ENCODE data around the gene TFDP2.

DNA sequence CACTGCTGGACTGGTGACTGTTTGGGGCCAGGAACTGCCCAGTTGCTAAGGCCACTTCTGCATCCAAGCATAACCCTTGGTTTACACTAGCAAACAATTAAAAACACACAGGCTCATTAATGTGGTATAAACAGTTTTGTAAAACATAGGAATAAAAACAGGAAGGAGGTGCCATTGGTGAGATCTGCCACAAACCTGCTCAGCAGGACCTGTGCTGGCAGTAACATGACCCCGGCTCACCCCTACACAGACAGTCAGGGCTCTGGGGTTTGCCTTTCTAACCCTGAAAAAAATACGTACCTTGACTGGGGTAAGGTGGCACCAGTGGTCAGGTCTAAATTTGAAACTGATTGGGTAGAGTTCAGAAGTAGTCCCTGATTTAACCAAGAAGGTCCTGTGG, 196.7 kb downstream of the TFDP2 start:
- no peak for TF ChIP-seq EZH2 (IDR thresholded peaks at IDR 0.05)
- no peak for TF ChIP-seq CTCF (IDR thresholded peaks at IDR 0.05)
